ENCODE data around the gene N4BP2L2.

DNA sequence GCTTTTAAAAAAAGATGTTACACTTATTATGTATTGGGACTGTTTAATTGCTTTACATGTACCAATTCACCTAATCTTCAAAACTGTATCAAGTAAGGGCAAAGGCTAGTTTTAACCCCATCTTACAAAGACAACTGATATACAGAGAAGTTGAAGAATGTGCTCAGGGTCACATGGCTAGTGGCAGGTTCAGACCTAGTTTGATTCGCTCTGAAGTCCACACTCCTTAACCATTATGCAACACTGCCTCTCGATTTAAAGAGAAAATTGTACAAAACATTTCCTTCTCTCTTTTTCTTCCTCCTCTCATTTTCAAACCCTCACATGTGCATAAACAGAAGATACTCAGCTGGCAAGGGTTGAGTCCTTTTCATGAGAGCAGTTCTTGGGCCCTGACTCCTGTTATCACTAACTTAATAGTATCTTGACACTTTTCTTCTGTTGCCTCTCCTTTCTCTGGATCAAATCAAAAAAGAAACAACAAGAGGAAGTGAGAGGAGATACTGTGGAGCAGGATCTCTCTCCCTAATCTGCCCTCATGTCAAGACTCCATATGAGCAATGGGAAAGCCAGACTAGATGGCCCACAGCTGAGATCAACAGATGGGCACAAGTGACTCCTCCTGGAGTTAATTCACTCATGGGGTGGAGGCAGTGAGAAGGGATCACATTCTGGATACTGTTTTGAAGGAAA lies 91.7 kb downstream of the N4BP2L2 start:
- TF ChIP-seq ZNF274 (IDR thresholded peaks at IDR 0.05; ENCODE audit: borderline replicate concordance, low read depth, low read length), result no peak
- no peak for TF ChIP-seq HMG20A (CRISPR knock-in tag; conservative IDR thresholded peaks at IDR 0.05)
- TF ChIP-seq ZNF766 (CRISPR knock-in tag; conservative IDR thresholded peaks at IDR 0.05), result no peak
- no peak for TF ChIP-seq RBFOX2 (IDR thresholded peaks at IDR 0.05; ENCODE audit: low read depth, low read length)
- no peak for TF ChIP-seq FOSL1 (tag; conservative IDR thresholded peaks at IDR 0.05)
- TF ChIP-seq, protein P1, sequence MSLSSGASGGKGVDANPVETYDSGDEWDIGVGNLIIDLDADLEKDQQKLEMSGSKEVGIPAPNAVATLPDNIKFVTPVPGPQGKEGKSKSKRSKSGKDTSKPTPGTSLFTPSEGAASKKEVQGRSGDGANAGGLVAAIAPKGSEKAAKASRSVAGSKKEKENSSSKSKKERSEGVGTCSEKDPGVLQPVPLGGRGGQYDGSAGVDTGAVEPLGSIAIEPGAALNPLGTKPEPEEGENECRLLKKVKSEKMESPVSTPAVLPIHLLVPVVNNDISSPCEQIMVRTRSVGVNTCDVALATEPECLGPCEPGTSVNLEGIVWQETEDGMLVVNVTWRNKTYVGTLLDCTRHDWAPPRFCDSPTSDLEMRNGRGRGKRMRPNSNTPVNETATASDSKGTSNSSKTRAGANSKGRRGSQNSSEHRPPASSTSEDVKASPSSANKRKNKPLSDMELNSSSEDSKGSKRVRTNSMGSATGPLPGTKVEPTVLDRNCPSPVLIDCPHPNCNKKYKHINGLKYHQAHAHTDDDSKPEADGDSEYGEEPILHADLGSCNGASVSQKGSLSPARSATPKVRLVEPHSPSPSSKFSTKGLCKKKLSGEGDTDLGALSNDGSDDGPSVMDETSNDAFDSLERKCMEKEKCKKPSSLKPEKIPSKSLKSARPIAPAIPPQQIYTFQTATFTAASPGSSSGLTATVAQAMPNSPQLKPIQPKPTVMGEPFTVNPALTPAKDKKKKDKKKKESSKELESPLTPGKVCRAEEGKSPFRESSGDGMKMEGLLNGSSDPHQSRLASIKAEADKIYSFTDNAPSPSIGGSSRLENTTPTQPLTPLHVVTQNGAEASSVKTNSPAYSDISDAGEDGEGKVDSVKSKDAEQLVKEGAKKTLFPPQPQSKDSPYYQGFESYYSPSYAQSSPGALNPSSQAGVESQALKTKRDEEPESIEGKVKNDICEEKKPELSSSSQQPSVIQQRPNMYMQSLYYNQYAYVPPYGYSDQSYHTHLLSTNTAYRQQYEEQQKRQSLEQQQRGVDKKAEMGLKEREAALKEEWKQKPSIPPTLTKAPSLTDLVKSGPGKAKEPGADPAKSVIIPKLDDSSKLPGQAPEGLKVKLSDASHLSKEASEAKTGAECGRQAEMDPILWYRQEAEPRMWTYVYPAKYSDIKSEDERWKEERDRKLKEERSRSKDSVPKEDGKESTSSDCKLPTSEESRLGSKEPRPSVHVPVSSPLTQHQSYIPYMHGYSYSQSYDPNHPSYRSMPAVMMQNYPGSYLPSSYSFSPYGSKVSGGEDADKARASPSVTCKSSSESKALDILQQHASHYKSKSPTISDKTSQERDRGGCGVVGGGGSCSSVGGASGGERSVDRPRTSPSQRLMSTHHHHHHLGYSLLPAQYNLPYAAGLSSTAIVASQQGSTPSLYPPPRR (CRISPR knock-in tag; IDR thresholded peaks at IDR 0.05; ENCODE audit: borderline replicate concordance), result no peak
- no peak for TF ChIP-seq SRSF7 (optimal IDR thresholded peaks at IDR 0.05; ENCODE audit: low read depth, low read length)
- no peak for TF ChIP-seq TARDBP (IDR thresholded peaks at IDR 0.05)
- TF ChIP-seq, protein P2, sequence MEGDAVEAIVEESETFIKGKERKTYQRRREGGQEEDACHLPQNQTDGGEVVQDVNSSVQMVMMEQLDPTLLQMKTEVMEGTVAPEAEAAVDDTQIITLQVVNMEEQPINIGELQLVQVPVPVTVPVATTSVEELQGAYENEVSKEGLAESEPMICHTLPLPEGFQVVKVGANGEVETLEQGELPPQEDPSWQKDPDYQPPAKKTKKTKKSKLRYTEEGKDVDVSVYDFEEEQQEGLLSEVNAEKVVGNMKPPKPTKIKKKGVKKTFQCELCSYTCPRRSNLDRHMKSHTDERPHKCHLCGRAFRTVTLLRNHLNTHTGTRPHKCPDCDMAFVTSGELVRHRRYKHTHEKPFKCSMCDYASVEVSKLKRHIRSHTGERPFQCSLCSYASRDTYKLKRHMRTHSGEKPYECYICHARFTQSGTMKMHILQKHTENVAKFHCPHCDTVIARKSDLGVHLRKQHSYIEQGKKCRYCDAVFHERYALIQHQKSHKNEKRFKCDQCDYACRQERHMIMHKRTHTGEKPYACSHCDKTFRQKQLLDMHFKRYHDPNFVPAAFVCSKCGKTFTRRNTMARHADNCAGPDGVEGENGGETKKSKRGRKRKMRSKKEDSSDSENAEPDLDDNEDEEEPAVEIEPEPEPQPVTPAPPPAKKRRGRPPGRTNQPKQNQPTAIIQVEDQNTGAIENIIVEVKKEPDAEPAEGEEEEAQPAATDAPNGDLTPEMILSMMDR (IDR thresholded peaks at IDR 0.05 in 2 of 3, conservative IDR thresholded peaks at IDR 0.05 in 1 of 3; ENCODE audit: insufficient read depth in 2 of 3, low read depth in 1 of 3, low read length in 3 of 3), result no peak
- TF ChIP-seq MXI1 (IDR thresholded peaks at IDR 0.05; ENCODE audit: low read depth, low read length), result no peak
- TF ChIP-seq ARNT (IDR thresholded peaks at IDR 0.05), result no peak
- TF ChIP-seq NFXL1 (CRISPR knock-in tag; IDR thresholded peaks at IDR 0.05), result no peak
- TF ChIP-seq, protein P3, sequence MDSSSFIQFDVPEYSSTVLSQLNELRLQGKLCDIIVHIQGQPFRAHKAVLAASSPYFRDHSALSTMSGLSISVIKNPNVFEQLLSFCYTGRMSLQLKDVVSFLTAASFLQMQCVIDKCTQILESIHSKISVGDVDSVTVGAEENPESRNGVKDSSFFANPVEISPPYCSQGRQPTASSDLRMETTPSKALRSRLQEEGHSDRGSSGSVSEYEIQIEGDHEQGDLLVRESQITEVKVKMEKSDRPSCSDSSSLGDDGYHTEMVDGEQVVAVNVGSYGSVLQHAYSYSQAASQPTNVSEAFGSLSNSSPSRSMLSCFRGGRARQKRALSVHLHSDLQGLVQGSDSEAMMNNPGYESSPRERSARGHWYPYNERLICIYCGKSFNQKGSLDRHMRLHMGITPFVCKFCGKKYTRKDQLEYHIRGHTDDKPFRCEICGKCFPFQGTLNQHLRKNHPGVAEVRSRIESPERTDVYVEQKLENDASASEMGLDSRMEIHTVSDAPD (CRISPR knock-in tag; IDR thresholded peaks at IDR 0.05), result no peak
